ENCODE measurements around the gene ACVR2B.

ACVR2B gene

DNA sequence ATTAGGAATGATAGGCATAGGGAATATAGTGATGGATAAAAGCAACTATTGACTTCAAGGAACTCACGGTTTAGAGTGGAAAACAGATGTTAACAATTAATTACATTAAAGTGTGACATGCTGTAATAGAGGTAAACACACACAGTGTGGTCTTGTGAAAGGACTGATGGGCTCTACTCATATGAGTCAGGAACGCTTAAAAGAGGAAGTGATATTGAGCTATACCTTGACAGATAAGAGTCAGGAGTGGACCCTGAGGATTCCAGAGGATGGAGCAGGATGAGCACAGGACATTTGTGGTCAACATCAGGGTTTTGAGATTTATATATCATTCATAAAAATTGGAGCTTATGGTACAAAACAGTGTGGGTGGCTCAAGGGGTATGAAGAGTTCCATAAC lies 53.4 kb downstream of the ACVR2B start:
- no peak for TF ChIP-seq CTCF (conservative IDR thresholded peaks at IDR 0.05; ENCODE audit: low read depth, low read length)
- no peak overlapping the region for H3K4me3 ChIP-seq (ENCODE audit: low read depth, low read length)
- no peak for DNase-seq (ENCODE audit: low read depth)

- no peak overlapping the region for H3K4me3 ChIP-seq (ENCODE audit: low read depth, low read length)
- TF ChIP-seq CTCF (conservative IDR thresholded peaks at IDR 0.05; ENCODE audit: low read depth, low read length), result no peak
- DNase-seq (ENCODE audit: low read depth), result no peak
Observed at GRCh38 chr3:38509732-38510131, 56.0 kb downstream of the ACVR2B start.

- DNase-seq (ENCODE audit: low read depth), result no peak
- H3K4me3 ChIP-seq (ENCODE audit: low read depth, low read length), result no peak overlapping the region
- TF ChIP-seq CTCF (conservative IDR thresholded peaks at IDR 0.05; ENCODE audit: low read depth, low read length), result no peak
Observed at GRCh38 chr3:38510631-38511030, 56.9 kb downstream of the ACVR2B start.

DNA sequence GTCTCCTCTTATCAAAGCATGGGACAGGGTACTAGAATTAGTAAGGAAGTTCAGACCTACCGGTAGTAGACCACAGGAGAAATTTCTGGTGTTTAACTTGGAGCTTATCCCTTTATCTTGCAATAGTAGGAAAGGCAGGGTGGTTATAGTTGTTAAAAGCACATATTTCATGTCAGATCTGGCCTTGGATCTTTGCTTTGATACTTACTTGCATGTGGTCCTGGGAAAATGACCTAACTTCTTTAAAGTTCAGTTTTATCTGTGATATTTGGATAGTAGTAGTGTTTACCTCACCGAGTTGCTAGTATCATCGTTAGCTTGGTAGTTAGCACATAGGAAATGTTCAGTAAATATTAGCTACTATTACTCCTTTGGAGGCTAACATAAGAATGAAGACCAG lies 57.9 kb downstream of the ACVR2B start:
- no peak for TF ChIP-seq CTCF (conservative IDR thresholded peaks at IDR 0.05; ENCODE audit: low read depth, low read length)
- no peak overlapping the region for H3K4me3 ChIP-seq (ENCODE audit: low read depth, low read length)
- DNase-seq (ENCODE audit: low read depth), result no peak

DNA sequence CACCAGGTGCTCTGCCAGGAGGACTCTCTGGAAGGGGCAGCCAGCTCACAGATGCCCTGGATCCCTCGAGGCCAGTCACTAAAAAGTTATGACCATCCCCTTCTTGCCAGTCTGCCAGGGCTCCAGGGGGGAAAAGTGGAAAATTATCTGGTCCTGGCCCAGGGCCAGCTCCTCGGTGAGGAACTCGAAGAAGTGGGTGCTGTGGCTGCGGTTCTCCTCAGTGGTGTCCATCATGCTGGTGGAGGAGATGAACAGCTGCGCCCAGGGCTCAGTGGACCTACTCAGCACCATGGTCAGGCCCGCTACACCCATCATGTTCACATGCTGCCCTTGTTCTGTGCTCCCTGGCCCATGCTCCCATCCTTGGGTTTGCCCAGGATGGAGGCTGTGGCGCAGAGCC lies 61.7 kb downstream of the ACVR2B start:
- no peak overlapping the region for H3K4me3 ChIP-seq (ENCODE audit: low read depth, low read length)
- TF ChIP-seq CTCF (conservative IDR thresholded peaks at IDR 0.05; ENCODE audit: low read depth, low read length), result no peak
- no peak for DNase-seq (ENCODE audit: low read depth)

DNA sequence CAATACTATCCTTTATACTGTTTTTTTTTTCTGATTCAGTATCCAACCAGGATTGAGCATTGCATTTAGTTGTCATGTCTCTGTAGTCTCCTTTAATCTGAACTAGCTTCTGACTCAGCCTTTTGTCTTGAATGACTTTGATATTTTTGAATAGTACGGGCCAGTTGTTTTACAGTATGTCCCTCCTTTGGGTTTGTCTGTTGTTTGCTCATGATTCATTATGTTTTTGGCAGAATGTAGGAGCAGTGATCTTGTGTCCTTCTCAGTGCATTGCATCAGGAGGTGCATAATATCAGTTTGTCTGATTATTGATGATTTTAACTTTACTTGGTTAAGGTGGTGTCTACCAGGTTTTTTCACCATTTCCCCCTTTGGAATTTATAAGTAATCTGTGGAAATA lies 63.0 kb downstream of the ACVR2B start:
- no peak overlapping the region for H3K4me3 ChIP-seq (ENCODE audit: low read depth, low read length)
- no peak for DNase-seq (ENCODE audit: low read depth)
- no peak for TF ChIP-seq CTCF (conservative IDR thresholded peaks at IDR 0.05; ENCODE audit: low read depth, low read length)

DNA sequence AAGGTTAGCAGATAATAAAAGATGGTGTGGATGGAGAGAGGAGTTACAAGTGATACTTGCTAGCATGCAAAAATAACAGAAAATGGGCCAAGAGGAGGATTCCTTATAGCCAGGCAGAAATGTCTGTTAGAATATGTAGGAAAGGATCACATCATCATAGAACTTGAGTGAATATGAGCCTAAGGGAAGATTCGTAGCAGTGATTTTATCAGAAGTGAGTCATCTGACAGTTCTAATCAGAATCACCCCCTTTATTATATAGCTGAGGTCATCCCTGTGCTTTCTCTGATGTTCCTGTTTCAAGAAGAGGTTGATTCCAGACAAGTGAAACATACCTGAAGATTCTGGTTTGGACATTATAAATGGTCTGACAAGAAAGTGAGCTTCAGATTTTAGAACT lies 65.3 kb downstream of the ACVR2B start:
- no peak overlapping the region for H3K4me3 ChIP-seq (ENCODE audit: low read depth, low read length)
- no peak for DNase-seq (ENCODE audit: low read depth)
- no peak for TF ChIP-seq CTCF (conservative IDR thresholded peaks at IDR 0.05; ENCODE audit: low read depth, low read length)
